Type B pancreatic cell (in vitro differentiated cells): ENCODE data around the gene TSC22D1. TPM values are rescaled to one million over a fixed set of nuclear protein-coding genes. Genes with fewer than 3 reads are reported as not detected.
A peak's percentile ranks its signal among the peaks of the same experiment; 100 is the strongest.

Experiments used
- DNase-seq: peaks from one replicate; pipeline ENCODE4 v3.0.0; 2021; ENCODE audit warnings: mixed read lengths; ENCODE audit not compliant: unreplicated experiment; ENCODE audit errors: extremely low spot score
- H3K27ac Mint-ChIP-seq: 2 replicates; pipeline ENCODE4 v1.8.0; 2021; ENCODE audit warnings: mild to moderate bottlenecking, mixed read lengths
- H3K27me3 Mint-ChIP-seq: 2 replicates; pipeline ENCODE4 v1.8.0; 2021; ENCODE audit warnings: mixed read lengths
- H3K36me3 Mint-ChIP-seq: 2 replicates; pipeline ENCODE4 v1.8.0; 2021; ENCODE audit warnings: mixed read lengths
- H3K4me1 Mint-ChIP-seq: one replicate; pipeline ENCODE4 v1.8.0; 2021; ENCODE audit warnings: mixed read lengths; ENCODE audit not compliant: unreplicated experiment
- H3K4me3 Mint-ChIP-seq: 2 replicates; pipeline ENCODE4 v1.8.0; 2021; ENCODE audit warnings: mild to moderate bottlenecking, mixed read lengths
- H3K9me3 Mint-ChIP-seq: 2 replicates; pipeline ENCODE4 v1.8.0; 2021; ENCODE audit warnings: mixed read lengths
- CTCF ChIP-seq: fragments of 200-600 bp; sonication (generic); conservative IDR thresholded peaks from 2 replicates; pipeline ENCODE4 v1.5.0; 2021; ENCODE audit warnings: antibody characterized with exemption, mild to moderate bottlenecking
- total RNA-seq: library from RNA; stranded (reverse); gene quantifications from 2 replicates; pipeline ENCODE4 v1.2.1, GENCODE V29; 2021; ENCODE audit warnings: low replicate concordance

The TSC22D1 gene
- total RNA-seq, 1 donor from 2014 or later: 132 TPM

GRCh38 chr13:44401577-44401976, 174.6 kb downstream of the TSC22D1 start:
- Mint-ChIP-seq H3K27me3 (peaks cover 29% of the 10 kb centered on the region), H3K27ac (no peak overlapping the region), H3K4me3 (no peak overlapping the region), H3K36me3 (no peaks in the 10 kb centered on the region), H3K9me3 (no peaks in the 10 kb centered on the region), H3K4me1 (peaks cover 70% of the 10 kb centered on the region)
- DNase-seq: no peak
- TF ChIP-seq CTCF: no peak

DNA sequence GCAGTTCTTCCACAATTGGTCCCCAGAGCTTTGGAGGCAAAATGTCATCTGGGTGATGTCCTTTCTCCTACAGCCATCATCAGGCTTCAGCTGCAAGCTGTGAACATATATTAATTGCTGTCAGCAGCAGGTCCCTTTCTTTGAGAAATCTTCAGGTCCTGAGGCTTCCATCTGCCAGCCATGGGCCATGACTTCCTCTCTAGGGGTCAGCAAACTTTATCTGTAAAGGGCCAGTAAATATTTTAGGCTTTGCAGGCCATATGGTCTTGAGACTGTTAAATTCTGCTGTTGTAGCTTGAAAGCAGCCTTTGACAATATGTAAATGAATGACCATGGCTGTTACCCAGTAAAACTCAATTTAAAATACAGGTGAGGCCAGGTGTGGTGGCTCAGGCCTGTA, 175.4 kb downstream of the TSC22D1 start:
- Mint-ChIP-seq H3K36me3 (no peaks in the 10 kb centered on the region), H3K4me1 (peaks cover 75% of the 10 kb centered on the region), H3K9me3 (no peaks in the 10 kb centered on the region), H3K27ac (no peak overlapping the region), H3K4me3 (no peak overlapping the region), H3K27me3 (peaks cover 29% of the 10 kb centered on the region)
- no peak for TF ChIP-seq CTCF
- no peak for DNase-seq

GRCh38 chr13:44399074-44399473, 177.1 kb downstream of the TSC22D1 start:
- H3K4me3 Mint-ChIP-seq: peak overlapping the region; percentile 41
- peaks cover 71% of the 10 kb centered on the region for H3K4me1 Mint-ChIP-seq
- H3K9me3 Mint-ChIP-seq: no peaks in the 10 kb centered on the region
- H3K36me3 Mint-ChIP-seq: no peaks in the 10 kb centered on the region
- DNase-seq: no peak
- no peak for TF ChIP-seq CTCF
- no peak overlapping the region for H3K27ac Mint-ChIP-seq
- H3K27me3 Mint-ChIP-seq: peaks cover 28% of the 10 kb centered on the region

DNA sequence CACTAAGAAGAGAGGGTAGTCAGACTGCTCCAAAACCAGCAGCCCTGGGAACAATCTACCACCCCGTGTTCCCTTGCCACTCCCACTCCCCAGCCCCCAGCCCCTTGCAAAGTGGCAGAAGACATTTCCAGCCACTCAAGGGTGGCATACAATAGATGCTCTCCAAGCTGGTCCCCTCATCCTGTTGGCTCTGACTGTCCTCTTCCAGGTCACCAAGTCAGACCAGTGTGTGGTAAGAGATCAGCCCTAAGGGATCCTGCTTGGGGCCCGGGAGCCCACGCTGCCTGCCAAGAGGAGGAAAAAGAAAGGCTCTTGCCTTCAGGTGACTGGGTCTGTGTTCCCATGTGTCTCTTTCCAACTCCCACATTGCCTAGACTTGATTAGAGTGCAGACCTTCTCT, 177.5 kb downstream of the TSC22D1 start:
- no peak for DNase-seq
- no peaks in the 10 kb centered on the region for H3K36me3 Mint-ChIP-seq
- H3K4me3 Mint-ChIP-seq: peak overlapping the region; percentile 41
- no peak overlapping the region for H3K27ac Mint-ChIP-seq
- peaks cover 69% of the 10 kb centered on the region for H3K4me1 Mint-ChIP-seq
- peaks cover 24% of the 10 kb centered on the region for H3K27me3 Mint-ChIP-seq
- H3K9me3 Mint-ChIP-seq: no peaks in the 10 kb centered on the region
- TF ChIP-seq CTCF: no peak

DNA sequence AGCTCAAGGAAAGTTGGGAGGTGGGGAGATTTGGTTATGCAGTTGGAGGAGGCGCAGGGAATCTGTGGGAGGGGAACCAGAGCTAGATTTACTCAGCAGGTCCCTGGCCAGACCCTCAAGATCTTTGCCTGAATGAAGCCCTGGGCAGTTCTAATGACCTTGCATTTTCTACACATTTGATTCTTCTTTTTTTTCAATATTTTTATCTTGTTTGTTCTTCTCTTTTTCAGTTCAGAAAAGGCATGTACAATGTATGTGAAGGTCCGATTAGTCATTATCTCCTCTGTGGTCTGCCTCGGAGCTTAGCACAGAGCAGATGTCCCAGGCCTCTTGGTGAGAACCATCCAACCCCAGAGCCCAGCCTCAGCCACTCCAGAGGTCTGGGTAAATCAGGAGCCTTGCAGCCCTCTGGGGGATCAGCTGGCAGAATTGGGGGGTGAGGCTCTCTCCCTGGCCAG, 178.3 kb downstream of the TSC22D1 start:
- Mint-ChIP-seq H3K4me3 (peak overlapping the region; percentile 41), H3K9me3 (no peaks in the 10 kb centered on the region), H3K27ac (peak overlapping the region; percentile 63), H3K36me3 (no peaks in the 10 kb centered on the region), H3K4me1 (peaks cover 70% of the 10 kb centered on the region), H3K27me3 (peaks cover 24% of the 10 kb centered on the region)
- no peak for TF ChIP-seq CTCF
- no peak for DNase-seq
